T-helper 22 cell (primary cell): ENCODE data around the gene IGF2BP1.
"Not testable (repeated sequence)": the region's sequence is repeated elsewhere in the genome, so short reads cannot be mapped to it uniquely, and the experiment has no call there.

Experiments used
- DNase-seq: peaks from one replicate; pipeline ENCODE4 v3.0.0-alpha.2; 2020; ENCODE audit warnings: low read depth

IGF2BP1 gene

DNA sequence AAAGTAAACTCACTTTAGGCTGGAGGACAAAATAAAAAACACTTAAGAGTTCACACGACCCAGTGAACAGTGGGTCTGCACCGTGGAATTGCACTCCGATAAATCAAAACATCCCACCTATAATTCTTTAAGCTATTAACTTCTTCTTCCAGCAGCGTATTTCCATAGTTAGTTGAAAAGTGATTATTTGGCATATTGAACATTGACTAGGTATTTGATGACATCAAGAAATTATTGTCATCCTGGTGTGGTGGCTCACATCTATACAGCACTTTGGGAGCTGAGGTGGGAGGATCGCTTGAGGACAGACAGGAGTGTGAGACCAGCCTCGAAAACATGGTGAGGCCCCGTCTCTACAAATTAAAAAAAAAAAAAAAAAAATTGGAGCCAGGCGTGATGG is 23.4 kb downstream of the IGF2BP1 start:
- no peak for DNase-seq

DNA sequence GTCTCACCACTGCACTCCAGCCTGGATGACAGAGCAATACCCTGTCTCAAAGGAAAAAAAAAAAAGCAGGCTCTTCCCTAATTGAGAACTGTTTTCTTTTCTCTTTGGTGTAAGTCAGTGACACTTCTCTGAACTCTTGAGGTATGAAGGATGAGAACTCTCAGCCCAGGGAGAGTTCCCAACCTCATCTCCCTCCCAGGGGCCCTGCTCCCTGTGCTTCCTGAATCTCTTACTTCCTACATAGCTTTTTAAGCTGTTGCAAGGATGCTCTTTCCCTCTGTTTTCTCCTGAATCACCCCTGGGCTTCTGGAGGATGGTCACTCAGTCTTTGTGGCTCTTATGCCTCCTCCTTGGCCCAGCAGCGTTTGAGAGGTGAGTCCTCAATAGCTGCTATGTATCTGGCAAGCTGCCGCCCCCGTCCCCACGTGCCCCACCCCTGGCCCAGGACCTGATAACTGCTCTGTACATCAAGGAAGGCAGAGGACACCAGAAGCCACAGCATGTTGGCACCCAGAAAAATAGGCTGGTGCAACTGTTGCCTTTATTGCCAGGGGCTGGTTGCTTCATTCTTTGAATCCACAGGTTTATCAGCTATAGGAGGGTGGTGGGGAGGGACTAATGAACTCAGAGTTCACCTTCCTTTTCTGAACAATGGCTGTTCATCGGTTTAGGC is 24.0 kb downstream of the IGF2BP1 start:
- no peak for DNase-seq

DNA sequence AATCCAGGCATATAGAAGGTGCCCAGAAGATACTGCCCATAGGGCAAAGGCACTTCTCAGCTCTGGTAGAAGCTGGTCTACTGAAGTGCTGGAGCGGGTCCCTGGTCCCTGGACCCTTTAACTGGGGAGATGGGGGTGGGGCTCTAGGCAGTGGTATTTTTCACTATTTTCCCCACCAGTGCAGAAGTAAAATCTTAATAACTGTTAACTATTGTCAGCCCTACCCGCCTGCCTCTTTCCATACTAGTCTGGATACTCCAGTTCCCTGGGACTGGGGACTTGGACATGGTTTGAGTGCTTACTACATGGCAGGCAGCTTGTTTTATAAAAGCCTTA is 24.6 kb downstream of the IGF2BP1 start:
- DNase-seq, result no peak

DNA sequence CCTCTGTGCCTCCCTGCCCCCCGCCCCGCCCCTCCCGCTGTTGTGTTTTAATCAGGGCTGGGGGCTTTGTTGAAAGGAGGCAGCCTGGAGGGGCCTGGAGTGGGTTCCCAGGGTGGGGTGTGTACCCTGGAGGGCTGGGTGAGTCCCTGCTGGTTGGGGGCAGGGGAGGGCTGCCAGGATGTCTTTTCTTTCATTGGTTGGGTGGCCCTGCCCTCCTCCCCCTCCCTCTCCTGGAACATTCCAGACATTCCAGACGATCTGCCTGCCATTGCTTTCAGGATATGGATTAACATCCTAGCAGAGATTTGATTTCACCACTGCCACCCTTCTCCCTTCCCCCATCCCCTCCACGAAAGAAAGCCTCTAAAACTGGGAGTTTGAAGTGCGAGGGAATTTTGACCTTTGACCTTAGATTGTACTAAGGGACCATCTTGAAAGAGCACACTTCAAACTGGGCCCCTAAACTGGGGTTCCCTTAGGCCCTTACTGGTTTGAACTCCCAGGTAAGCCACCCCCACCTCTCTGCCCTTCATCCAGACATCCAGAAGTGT is 25.3 kb downstream of the IGF2BP1 start:
- DNase-seq, result no peak

DNA sequence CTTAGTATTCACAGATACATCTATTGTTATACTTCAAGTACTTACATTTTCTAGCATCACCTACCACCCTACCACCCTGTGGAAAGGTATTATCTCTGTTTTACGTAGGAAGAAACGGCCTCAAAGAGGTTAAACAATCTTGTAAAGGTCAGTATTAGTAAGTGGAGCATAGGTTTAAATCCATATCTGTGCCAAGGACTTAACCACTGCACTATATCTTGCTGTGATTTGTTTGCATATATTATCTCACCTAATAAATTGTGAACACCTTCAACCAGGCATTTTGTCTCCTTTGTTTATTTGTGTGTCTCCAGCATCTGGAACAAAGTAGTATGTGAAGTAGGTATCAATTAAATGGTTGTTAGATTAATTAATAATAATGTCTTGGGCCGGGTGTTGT is 27.3 kb downstream of the IGF2BP1 start:
- DNase-seq, result no peak

DNA sequence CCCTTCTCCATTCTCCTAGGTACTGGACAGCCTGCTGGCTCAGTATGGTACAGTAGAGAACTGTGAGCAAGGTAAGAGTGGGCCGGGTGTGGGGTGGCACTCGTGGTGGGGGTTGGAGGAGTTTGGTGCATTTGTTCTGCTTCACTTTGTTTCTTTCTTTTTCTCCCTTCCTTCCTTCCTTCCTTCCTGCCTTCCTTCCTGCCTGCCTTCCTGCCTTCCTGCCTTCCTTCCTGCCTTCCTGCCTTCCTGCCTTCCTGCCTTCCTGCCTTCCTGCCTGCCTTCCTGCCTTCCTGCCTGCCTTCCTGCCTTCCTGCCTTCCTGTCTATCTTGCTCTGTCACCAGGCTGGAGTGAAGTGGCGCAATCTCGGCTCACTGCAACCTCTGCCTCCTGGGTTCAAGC is 29.3 kb downstream of the IGF2BP1 start:
- not testable (repeated sequence) for DNase-seq

DNA sequence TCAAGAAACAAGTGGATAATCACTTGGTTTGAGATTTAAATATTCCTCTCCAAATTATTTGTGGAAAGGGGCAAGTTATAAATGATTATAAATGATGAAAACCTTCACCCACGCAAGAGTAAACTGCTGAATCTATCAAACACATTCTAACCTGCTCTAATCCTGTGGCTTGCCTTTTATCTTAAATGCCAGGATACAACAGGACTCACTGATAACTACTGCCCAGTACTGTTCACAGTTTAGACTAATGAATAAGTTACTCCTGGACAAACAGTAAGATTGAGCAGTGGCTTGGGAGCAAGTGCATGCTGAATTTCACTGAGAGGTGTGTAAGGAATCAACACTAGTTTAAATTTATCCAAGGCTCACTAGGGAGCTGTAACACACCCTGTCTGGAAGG is 31.1 kb downstream of the IGF2BP1 start:
- DNase-seq, result no peak

DNA sequence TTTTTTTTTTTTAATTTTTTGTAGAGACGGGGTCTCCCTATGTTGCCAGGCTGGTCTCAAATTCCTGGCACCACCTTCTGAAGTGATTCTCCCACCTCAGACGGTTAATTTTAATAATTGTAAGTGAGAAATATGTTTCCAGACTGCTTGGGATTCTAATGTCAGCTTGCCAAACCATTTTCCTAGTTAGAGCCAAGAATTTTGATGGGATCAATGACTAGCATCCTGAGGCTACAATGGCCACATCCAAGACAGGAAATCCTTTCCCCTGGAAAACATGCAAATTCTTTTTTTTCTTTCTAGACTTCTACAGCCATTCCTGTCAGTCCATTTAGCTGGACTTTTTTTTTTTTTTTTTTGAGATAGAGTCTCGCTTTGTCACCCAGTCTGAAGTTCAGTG is 32.6 kb downstream of the IGF2BP1 start:
- DNase-seq, result no peak

DNA sequence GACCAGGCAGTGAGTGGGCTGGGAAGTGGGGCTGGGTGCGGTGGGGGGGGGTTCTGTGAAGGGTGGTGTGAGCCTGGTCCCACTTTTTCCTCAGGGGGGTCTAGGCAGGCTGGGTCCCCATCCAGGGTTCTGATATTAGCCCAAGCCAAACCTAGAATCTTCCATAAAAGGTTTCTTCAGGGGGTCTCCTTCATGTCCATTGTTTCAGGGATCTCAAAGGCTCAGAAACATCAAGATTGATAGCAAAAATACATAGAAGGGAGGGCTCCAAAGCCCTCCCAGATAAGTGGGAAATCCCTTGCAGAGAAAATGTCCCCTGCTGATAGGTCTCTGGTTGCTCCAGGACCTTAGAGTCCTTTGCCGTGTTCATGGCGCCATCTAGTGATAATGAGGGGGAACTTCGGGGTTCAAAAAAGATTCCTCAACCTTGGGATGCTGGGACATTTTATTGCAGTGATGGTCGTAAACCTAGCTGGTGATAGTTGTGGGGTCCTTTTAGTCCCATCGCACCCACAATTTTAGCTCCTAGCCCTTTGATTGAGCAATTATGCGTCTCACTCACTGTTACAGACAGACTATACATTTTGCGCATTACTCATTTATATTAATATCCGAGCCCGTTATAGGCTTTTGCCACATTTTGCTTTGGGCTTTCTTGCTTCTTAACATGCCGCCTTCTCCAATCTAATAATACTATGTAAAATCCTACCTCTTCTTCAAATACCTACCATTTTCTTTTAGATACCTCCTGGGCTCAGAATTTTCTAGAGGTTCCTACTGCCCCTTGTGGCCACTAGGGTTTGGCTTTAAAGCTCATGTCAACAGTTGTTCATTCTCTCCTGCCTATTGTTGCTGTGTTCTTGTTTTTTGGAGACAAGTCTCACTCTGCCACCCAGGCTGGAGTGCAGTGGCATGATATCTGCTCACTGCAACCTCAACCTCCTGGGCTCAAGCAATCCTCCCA is 35.1 kb downstream of the IGF2BP1 start:
- no peak for DNase-seq

DNA sequence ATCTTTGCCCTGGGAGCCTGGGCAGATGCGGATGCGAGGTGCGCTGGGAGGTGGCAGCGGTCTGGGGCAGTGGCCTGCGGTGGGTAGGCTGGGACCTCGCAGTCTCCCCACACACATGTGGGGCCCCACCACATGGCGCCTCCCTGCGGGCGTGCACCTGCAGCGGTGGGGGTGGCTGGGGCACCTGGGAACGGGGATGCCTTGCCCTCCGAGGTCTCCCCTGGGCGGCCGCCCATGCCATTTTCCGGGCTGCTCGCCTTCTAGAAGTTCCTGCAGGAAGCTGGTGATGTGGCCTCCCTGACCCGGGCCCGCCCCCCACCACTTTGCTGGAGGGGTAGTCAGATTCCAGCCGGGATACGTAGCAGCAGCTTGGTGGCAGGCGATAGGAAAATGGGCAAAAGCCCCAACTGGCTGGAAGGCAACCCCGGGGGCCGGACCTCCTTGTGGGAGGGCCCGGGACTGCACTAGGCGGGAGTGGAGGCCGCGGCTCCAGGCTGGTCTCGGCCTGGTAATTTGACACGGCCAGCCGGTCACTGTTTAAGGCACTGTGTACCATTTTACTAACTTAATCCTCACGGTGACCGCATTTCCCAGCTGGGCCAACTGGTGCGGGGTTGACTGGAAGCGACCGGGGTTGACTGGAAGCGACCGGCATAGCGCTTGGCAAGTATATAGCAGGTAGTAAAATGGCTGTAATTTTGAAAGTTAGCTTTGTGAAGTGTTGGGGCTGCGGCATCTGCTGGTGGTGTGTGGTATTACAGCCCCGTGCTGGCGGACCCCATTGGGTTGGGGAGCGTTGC is 38.5 kb downstream of the IGF2BP1 start:
- DNase-seq, result no peak

DNA sequence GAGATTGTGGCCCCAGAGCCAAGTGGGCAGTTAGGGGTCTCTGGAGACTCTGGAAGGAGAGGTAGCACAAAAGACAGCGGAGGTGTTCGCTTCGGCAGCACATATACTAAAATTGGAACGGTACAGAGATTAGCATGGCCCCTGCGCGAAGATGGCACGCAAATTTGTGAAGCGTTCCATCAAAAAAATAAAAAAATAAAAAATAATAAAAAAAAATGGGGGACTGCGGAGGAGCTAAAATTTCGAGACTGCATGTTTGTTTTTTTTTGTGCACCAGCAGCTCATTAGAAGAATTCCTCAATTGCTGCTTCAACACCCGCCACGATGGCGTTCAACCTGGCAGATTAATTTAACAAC is 39.1 kb downstream of the IGF2BP1 start:
- no peak for DNase-seq

DNA sequence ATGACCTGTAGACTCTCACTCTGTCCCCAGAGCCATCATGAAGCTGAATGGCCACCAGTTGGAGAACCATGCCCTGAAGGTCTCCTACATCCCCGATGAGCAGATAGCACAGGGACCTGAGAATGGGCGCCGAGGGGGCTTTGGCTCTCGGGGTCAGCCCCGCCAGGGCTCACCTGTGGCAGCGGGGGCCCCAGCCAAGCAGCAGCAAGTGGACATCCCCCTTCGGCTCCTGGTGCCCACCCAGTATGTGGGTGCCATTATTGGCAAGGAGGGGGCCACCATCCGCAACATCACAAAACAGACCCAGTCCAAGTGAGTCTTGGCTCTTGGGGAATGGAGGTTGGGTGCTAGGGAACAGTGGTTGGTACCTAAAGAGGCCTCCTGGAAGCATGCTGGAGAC is 41.0 kb downstream of the IGF2BP1 start:
- no peak for DNase-seq

DNA sequence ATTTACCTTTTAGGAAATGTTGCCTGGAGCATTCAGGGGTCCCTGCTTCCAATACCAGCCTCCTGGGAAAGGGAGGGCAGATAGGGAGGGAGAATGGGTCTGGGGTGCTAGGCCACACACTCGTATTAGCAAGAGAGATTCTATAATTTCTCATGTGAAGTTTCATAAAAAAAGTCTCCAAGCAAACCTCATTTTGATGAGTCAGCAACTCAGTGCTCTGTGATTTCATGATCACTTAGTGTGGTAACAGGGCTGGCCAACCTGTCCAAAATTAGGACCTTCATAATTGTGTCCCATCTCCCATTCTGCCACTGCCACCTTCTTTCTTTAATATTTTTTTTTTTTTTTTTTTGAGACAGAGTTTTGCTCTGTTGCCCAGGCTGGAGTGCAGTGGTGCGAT is 41.4 kb downstream of the IGF2BP1 start:
- no peak for DNase-seq

DNA sequence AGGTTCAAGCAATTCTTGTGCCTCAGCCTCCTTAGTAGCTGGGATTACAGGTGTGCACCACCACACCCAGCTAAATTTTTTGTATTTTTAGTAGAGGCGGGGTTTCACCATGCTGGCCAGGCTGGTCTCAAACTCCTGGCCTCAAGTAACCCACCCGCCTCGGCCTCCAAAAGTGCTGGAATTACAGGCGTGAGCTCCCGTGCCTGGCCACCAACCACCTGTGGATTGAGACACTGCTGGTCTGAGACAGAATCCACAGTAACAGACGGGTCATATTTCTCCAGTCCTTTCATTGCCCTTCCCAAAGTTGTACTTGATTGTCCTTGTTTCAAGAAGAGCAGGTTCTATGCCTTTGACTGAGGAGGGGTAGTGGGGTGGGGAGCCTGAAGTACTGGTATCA is 42.3 kb downstream of the IGF2BP1 start:
- not testable (repeated sequence) for DNase-seq

DNA sequence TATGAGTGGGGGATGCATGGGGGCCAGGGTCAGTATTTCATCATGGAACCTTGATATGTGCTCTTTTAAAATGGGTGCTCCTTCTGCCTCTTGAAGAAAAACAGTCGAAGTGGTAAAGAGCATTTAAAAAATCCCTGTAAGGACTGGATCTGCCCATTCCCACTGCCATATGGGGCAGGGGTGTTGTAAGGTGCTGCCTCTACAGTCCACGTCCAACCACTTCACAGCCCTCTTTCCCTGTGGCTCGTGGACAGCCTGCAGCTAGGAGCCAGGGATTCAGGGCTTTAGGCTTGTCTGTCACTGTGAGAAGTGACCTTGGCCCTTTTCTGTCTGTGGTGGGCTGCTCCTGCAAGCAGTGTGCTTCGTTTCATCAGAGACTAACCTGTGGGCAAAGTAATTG is 44.3 kb downstream of the IGF2BP1 start:
- no peak for DNase-seq

DNA sequence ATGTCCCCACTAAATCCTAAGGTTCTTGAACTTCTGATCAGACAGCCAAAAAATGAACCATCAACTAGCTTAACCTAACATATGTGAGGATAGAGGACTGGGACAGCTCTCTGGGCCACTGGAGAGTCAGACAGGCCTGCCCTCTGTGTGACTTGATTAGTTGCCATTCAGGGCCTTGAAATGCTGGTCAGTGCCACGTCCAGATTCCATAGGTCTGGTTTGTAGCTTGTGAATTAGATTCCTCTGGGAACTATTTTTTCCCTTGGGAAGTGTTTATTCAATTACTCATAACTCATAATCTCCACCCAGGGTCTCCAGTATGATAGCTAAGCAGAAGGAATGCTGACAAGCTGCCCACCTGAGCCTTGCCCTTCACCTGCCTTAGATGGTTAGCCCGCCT is 48.2 kb downstream of the IGF2BP1 start:
- no peak for DNase-seq

DNA sequence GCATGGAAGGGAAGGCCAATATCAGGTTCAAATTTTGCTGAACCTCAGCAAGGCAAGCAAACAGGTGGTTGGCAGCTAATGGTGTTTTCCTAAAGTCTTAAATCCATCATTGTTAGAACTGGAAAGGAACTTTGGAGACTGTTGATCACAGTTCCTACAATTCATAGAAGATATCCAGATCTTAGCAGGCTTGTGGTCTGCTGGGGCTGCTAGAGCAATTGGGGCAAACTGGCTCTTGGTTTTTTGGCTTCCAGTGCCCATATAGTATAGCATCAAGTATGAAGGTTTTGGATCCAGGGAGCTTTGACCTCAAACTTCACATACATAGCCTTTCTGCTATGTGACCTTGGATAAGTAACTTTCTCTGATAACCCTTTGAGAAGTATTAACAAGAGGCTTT is 49.7 kb downstream of the IGF2BP1 start:
- DNase-seq, result no peak

DNA sequence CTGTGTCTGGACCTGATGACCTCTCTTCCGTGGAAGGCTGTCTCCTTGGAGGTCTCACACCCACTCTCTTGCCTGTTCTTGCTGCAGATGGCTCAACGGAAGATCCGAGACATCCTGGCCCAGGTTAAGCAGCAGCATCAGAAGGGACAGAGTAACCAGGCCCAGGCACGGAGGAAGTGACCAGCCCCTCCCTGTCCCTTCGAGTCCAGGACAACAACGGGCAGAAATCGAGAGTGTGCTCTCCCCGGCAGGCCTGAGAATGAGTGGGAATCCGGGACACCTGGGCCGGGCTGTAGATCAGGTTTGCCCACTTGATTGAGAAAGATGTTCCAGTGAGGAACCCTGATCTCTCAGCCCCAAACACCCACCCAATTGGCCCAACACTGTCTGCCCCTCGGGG is 52.1 kb downstream of the IGF2BP1 start:
- no peak for DNase-seq

DNA sequence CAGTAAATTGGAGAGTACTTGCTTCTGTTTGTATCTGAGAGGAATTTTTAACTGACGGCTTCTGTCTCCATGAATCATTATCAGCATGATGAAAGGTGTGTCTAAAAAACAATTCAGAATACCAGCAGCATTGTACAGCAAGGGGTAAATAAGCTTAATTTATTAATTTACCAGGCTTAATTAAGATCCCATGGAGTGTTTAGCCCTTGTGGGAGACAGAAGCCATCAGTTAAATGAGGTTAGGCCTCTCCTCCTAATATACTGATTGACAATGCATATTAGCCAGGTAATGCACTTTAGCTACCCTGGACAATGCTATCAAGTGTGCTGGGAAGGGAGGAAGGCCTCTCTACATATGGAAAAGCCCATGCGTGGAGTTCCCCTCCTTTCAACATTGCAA is 53.4 kb downstream of the IGF2BP1 start:
- DNase-seq, result no peak

DNA sequence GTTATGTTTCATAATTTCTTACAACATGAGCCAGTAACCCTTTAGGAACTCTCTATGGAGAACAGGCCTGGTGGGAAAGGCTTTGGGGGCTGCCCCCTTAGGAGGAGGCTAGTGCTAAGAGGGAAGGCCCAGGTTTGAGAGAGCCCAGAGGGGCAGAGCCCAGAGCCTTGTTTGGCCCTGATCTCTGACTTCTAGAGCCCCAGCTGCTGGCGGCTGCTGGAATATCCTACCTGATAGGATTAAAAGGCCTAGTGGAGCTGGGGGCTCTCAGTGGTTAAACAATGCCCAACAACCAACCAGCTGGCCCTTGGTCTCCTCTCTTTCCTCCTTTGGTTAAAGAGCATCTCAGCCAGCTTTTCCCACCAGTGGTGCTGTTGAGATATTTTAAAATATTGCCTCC is 54.1 kb downstream of the IGF2BP1 start:
- no peak for DNase-seq

DNA sequence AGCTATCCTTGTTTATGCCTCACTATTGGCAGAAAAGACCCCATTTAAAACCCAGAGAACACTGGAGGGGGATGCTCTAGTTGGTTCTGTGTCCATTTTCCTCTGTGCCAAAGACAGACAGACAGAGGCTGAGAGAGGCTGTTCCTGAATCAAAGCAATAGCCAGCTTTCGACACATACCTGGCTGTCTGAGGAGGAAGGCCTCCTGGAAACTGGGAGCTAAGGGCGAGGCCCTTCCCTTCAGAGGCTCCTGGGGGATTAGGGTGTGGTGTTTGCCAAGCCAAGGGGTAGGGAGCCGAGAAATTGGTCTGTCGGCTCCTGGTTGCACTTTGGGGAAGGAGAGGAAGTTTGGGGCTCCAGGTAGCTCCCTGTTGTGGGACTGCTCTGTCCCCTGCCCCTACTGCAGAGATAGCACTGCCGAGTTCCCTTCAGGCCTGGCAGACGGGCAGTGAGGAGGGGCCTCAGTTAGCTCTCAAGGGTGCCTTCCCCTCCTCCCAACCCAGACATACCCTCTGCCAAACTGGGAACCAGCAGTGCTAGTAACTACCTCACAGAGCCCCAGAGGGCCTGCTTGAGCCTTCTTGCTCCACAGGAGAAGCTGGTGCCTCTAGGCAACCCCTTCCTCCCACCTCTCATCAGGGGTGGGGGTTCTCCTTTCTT is 56.1 kb downstream of the IGF2BP1 start:
- DNase-seq, result no peak
